NCI-H2227 treated with DMSO at 0.1 percent for 48 hours (cell line): ENCODE results near the gene KLC4.
A peak's percentile ranks its signal among the peaks of the same experiment; 100 is the strongest.
"Not testable (repeated sequence)": the region's sequence is repeated elsewhere in the genome, so short reads cannot be mapped to it uniquely, and the experiment has no call there.

Experiments used
- DNase-seq: peaks from one replicate; lab custom pipeline; 2025; lab: John Stamatoyannopoulos, UW

The KLC4 gene

DNA sequence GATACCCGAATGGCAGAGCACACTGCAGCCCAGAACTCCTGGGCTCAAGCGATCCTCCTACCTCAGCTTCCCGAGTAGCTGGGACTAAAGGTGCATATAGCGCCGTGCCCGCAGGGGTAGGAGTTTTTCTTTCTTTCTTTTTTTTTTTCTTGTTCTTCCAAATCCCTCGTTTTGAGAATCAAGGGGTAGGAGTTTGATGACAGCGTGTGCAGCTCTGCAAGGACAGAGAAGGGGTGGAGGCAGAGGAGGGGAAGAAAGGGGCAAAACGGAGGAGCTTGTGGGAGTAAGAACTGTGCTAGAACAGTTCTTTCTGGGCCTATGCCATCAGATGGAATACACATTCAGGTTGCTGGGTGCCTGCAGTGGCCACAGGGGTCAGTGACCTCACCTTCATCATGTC is 22.7 kb upstream of the KLC4 start:
- DNase-seq = no peak

DNA sequence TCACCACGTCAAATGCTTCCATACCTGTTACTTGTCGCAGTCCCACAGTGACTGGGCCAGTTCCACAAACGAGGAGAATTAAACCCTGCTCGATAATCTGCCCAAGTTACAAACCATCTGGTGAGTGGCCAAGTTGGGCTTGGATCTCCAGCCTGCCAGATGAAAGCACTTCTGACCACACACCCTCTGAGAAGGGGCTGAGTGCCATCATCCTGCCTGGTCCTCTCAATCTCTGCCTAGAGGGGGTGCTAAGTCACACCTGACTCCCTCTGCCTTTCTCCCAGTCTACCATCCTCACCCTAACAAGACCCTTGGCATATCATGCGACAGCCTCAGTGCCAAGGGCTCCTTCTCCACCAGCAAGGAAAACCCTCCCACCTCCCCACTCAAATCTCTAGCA is 22.2 kb upstream of the KLC4 start:
- DNase-seq = no peak

DNA sequence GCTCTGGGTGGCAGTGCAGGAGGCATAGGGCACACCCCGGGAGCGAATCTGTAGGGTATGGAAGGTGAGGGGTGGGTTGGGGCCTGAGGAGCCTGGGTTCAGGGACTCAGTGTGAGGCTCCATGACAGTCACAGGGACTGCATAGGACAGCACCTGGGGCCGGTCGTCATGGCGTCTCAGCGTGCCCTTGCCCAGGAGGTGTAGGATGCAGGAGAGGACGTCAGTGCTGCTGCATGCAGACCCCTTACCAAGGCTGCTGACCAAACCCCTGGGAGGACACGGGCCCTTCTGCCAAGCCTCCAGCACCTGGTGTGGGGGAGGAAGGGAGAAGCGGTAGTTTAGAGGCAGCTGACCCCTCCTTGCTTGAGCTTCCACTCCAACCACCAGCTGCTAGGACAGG is 21.7 kb upstream of the KLC4 start:
- DNase-seq = no peak

DNA sequence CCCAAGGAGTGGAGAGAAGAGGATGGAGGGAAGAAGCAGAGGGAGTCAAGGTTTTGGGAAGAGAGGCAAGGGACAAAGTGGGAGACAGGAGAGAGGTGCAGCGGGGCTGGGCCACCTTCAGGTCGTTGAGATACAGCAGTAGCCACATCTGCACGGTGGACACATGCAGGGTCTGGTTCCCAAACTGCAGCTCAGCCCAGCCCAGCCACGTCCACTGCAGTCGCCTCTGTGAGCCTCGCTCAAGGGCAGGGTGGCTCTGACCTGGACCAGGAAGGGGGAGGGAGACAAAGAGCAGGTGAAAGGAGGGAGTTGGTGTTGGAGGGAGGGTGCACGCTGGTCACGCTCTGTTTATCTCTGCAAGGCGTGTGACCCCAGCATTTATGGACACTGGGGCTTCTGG is 20.7 kb upstream of the KLC4 start:
- DNase-seq = no peak

DNA sequence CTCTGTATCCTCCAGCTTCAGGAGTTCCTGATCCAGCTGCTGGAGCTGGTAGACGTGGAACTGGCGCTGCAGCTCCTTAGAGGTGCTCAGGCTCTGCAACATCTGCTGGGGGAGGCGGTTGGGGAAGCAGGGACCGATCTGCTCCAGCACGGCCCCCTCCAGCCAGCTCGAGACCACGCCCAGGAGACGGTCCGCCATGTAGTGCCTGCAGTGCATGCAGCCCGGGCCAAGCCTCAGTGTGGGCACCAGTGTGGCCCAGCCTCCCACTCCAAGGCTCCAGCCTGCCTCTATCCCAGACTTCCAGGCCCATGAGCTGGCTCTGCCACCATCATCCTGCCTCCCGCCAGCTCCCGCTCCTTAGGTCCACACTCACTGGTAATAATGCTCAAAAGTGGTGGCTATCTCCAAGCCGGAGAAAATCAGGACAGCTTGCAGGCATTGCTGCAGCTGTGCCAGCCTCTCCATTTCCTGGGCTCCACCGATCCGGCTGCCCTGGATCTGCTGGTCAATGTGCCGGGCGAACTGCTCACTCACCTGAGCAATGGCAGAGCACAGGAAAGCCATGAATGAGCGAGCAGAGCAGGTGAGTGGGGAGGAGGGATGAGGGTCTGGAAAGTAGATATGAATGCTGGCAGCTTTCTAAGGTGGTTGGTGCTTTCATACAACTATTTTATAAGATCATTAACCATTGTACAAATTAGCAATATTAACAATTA is 18.7 kb upstream of the KLC4 start:
- DNase-seq = no peak

GRCh38 chr6:43041475-43041874 is 18.0 kb upstream of the KLC4 start:
- DNase-seq = not testable (repeated sequence)

- DNase-seq = no peak
Observed at GRCh38 chr6:43043310-43043709, 16.1 kb upstream of the KLC4 start.

GRCh38 chr6:43045371-43045930 is 14.0 kb upstream of the KLC4 start:
- no peak for DNase-seq

GRCh38 chr6:43047998-43048397 is 11.4 kb upstream of the KLC4 start:
- no peak for DNase-seq

DNA sequence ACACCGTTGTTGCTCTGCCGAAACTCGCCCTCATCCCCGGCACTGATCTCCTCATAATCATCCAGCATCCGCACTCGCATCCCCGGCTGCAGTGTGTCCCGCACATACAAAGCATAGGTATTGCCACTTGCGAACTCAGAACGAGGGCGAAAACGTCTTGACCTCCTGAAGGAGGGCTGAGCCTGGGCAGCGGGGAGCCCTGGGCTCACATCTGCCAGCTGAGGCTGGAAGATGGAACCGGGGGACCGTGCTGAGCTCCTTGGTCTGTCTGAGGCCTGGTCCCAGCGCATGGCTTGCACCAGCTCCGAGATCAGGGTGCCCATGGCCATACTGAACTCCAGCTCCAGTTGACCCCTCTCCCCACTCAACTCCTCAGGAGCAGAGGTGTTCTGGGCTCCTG is 8.4 kb upstream of the KLC4 start:
- DNase-seq = no peak

GRCh38 chr6:43052225-43052841 is 7.1 kb upstream of the KLC4 start:
- no peak for DNase-seq

- DNase-seq = no peak
Observed at GRCh38 chr6:43052842-43053544, 6.4 kb upstream of the KLC4 start.

DNA sequence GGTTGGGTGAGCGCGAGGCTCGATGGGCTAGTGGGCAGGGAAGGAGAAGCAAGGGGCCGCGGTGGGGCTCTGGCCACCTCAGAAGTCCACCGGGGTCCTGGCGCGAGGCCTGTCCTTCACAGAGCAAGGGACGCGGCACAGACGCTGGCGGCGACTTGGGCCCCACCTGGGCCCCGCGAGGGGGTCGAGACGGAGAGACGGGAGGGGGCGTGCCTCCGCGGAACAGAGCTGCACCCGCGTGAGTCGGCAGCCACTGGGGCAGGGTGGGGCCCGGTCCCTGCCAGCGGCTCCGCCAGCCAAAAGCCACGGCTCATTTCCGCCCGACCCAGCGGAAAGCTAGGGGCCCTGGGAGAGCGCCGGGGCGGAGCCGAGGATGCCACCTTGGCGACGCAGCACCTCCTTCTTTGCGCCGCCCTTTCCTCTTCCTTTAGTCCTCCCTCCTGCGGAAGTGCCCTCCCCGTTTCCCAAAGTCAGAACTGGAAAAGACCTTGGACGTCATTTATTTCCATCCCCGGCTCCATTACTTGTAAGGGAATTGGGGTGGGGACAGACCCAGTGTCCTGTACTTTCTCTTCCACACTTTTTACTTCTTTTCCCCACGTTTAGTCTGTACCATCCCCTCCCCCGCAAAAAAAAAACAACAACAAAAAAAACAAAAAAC is 5.8 kb upstream of the KLC4 start, which contains the start of gene CUL7:
Gene CUL7 (minus strand): TSS at position 307 of the 661 bp plus-strand sequence. CDS start 1,063 bp downstream, outside the sequence.
- DNase-seq = peak; percentile 89

- DNase-seq = no peak
Observed at GRCh38 chr6:43054206-43054943, 5.1 kb upstream of the KLC4 start.

DNA sequence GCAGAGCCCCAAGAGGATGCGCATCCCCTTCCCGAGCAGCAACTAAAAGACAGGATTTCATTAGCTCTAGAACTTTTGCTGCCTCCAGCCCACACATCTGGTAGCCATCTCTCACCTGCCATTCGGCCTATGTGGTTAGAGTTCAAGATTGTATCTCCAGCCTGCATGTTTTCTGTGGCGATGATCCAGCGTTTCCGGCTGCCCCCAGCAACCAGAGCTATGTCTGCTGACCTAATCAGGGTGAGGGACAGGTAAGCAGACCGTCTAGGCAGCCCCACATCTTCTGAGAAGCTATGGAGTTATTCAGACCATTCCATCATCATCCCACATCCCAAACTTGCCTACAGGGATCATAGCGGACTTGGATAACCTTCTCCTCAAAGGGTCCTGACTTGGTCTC is 3.5 kb upstream of the KLC4 start:
- DNase-seq = no peak

DNA sequence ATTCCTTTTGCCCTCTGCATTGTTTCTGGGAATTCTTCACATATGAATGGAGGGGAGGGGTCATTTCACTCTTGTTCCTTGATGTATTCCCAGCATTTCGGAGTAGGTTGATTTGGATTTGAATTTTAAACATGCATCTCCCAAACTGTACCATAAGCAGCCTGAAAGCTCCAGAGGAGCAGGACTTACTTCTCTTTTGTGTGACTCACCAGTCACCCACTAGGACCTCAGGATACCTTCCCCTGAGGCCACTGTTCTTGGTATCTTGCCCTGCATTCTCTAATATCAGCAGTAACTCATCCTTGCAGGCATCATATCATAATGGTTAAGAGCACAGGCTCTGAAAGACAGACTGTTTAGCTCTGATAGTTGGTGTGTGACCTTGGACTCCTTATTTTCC is 900 bp upstream of the KLC4 start:
- no peak for DNase-seq

- DNase-seq = no peak
Observed at GRCh38 chr6:43060034-43060754, 763 bp downstream of the KLC4 start.

DNA sequence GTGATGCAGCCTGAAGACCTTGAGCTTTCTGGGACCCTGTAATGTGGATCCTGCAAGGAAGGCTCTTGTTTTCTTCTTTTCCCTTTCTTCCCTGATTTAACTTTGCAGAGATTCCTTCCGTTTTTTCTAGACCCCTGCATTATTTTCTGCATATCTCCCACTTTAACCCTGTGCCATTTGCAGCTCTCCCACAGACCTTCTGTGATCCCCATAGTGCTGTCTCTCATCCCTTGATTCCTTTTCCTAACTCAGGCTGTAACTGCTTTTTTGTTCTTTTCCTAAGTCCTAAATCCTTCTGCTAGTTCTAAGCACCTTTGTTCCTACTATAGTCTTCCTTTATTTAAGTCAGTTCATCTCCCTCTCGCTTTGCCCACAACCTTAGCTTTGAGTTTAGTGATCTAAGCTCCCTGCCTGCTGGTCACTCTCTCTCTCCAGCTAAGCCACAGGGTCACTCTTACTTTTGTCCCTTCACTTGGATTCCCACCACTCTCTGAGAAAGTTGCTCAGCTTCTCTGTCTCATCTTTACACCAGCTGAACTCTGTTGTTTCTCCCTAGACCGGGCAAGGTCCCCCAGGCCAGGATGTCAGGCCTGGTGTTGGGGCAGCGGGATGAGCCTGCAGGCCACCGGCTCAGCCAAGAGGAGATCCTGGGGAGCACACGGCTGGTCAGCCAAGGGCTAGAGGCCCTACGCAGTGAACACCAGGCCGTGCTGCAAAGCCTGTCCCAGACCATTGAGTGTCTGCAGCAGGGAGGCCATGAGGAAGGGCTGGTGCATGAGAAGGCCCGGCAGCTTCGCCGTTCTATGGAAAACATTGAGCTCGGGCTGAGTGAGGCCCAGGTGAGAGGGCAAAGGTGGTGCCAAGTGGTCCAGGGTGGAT is 1.6 kb downstream of the KLC4 start:
- DNase-seq = no peak

DNA sequence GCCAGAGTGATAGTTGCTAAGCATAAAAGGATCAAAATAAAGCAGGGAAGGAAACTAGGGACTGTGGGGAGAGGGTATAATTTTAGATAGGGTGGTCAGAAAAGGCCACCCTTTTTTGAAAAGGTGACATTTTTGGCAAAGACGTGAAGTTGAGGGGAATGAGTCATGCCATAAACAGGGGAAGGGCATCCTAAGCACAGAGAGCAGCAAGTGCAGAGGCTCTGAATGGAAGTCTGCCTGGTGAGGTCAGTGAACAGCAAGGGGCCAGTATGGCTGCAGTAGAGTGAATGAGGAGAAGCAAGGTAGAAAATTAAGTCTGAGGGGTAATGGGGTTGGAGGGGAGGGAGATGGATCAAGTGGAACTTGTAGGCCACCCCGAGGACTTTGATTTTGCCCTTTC is 2.4 kb downstream of the KLC4 start:
- no peak for DNase-seq

GRCh38 chr6:43062818-43063217 is 3.4 kb downstream of the KLC4 start:
- no peak for DNase-seq
